ENCODE data around the gene TOMM34. TPM values are rescaled to one million over a fixed set of nuclear protein-coding genes. Genes with fewer than 3 reads are reported as not detected.
A peak's percentile ranks its signal among the peaks of the same experiment; 100 is the strongest.

The TOMM34 gene
- total RNA-seq, 2 experiments from 2014 or later = 38.6 to 48.2 TPM

GRCh38 chr20:44943828-44944227, 16.4 kb downstream of the TOMM34 start:
- H3K36me3 ChIP-seq (ENCODE audit: insufficient read depth, low read length) = peaks cover 99% of the 10 kb centered on the region
- no peak overlapping the region for H3K27ac ChIP-seq (ENCODE audit: low read depth, low read length, poor library complexity, severe bottlenecking)
- CTCF ChIA-PET (ENCODE audit: unreplicated experiment) = no interaction called here
- no peak overlapping the region for H3K4me3 ChIP-seq (ENCODE audit: low read depth, low read length, poor library complexity, severe bottlenecking)
- intact Hi-C loops (cut with micrococcal nuclease; ENCODE audit: unreplicated experiment) = no loop called here
- H3K9me3 ChIP-seq (ENCODE audit: low read length) = no peaks in the 10 kb centered on the region
- POLR2A ChIA-PET = no interaction called here
- BruUV-seq (replicated peaks) = no TSS peak
- no peaks in the 10 kb centered on the region for H3K9me2 ChIP-seq (ENCODE audit: insufficient read depth, low read length)
- no peak overlapping the region for H3K4me2 ChIP-seq (ENCODE audit: low read length)
- no peak for DNase-seq (ENCODE audit: low spot score)
- no peak overlapping the region for H2AFZ ChIP-seq (ENCODE audit: low read length)
- no peaks in the 10 kb centered on the region for H3K4me1 ChIP-seq (ENCODE audit: insufficient read depth, low read length, poor library complexity, severe bottlenecking)
- H3K79me2 ChIP-seq (ENCODE audit: insufficient read depth, low read depth, low read length) = no peaks in the 10 kb centered on the region
- TF ChIP-seq CTCF (conservative IDR thresholded peaks at IDR 0.05; ENCODE audit: low read length) = no peak
- TF ChIP-seq EZH2phosphoT487 (IDR thresholded peaks at IDR 0.05; ENCODE audit: borderline replicate concordance, low read depth, low read length) = no peak
- no peaks in the 10 kb centered on the region for H4K20me1 ChIP-seq (ENCODE audit: insufficient read depth, low read length)

GRCh38 chr20:44942264-44942973, 17.8 kb downstream of the TOMM34 start:
- CTCF ChIA-PET (ENCODE audit: unreplicated experiment) = interaction anchor here (1.2 kb wide), 1 partner anchor 11 kb away, joined by 3 read pairs; no protein-coding TSS in a partner anchor
- H3K4me2 ChIP-seq (ENCODE audit: low read length) = no peak overlapping the region
- TSS peak; percentile 65 for BruUV-seq (replicated peaks)
- no peaks in the 10 kb centered on the region for H3K9me2 ChIP-seq (ENCODE audit: insufficient read depth, low read length)
- POLR2A ChIA-PET = interaction anchor here (0.6 to 1.0 kb wide), 3 partner anchors 9 to 24 kb away, joined by 3 read pairs; no protein-coding TSS in a partner anchor
- H3K4me1 ChIP-seq (ENCODE audit: insufficient read depth, low read length, poor library complexity, severe bottlenecking) = no peaks in the 10 kb centered on the region
- no peaks in the 10 kb centered on the region for H4K20me1 ChIP-seq (ENCODE audit: insufficient read depth, low read length)
- H2AFZ ChIP-seq (ENCODE audit: low read length) = no peak overlapping the region
- H3K9me3 ChIP-seq (ENCODE audit: low read length) = no peaks in the 10 kb centered on the region
- no peak for DNase-seq (ENCODE audit: low spot score)
- H3K36me3 ChIP-seq (ENCODE audit: insufficient read depth, low read length) = peaks cover 99% of the 10 kb centered on the region
- TF ChIP-seq EZH2phosphoT487 (IDR thresholded peaks at IDR 0.05; ENCODE audit: borderline replicate concordance, low read depth, low read length) (no peak), CTCF (conservative IDR thresholded peaks at IDR 0.05; ENCODE audit: low read length) (no peak)
- H3K79me2 ChIP-seq (ENCODE audit: insufficient read depth, low read depth, low read length) = no peaks in the 10 kb centered on the region
- H3K27ac ChIP-seq (ENCODE audit: low read depth, low read length, poor library complexity, severe bottlenecking) = no peak overlapping the region
- intact Hi-C loops (cut with micrococcal nuclease; ENCODE audit: unreplicated experiment) = no loop called here
- H3K4me3 ChIP-seq (ENCODE audit: low read depth, low read length, poor library complexity, severe bottlenecking) = no peak overlapping the region

GRCh38 chr20:44941120-44941691, 19.0 kb downstream of the TOMM34 start:
- CTCF ChIA-PET (ENCODE audit: unreplicated experiment) = interaction anchor here (1.2 kb wide), 1 partner anchor 10 kb away, joined by 3 read pairs; no protein-coding TSS in a partner anchor
- DNase-seq (ENCODE audit: low spot score) = no peak
- Histone ChIP-seq H3K79me2 (ENCODE audit: insufficient read depth, low read depth, low read length) (no peaks in the 10 kb centered on the region), H3K9me2 (ENCODE audit: insufficient read depth, low read length) (no peaks in the 10 kb centered on the region), H4K20me1 (ENCODE audit: insufficient read depth, low read length) (no peaks in the 10 kb centered on the region), H3K4me1 (ENCODE audit: insufficient read depth, low read length, poor library complexity, severe bottlenecking) (no peaks in the 10 kb centered on the region), H3K4me2 (ENCODE audit: low read length) (no peak overlapping the region), H2AFZ (ENCODE audit: low read length) (no peak overlapping the region), H3K9me3 (ENCODE audit: low read length) (no peaks in the 10 kb centered on the region), H3K4me3 (ENCODE audit: low read depth, low read length, poor library complexity, severe bottlenecking) (no peak overlapping the region), H3K36me3 (ENCODE audit: insufficient read depth, low read length) (peaks cover 99% of the 10 kb centered on the region), H3K27ac (ENCODE audit: low read depth, low read length, poor library complexity, severe bottlenecking) (no peak overlapping the region)
- intact Hi-C loops (cut with micrococcal nuclease; ENCODE audit: unreplicated experiment) = no loop called here
- POLR2A ChIA-PET = interaction anchor here (1.0 to 1.2 kb wide), 2 partner anchors 18 to 19 kb away, joined by 3 to 4 read pairs; partner anchors contain the start of gene TOMM34
- BruUV-seq (replicated peaks) = no TSS peak
- TF ChIP-seq CTCF (conservative IDR thresholded peaks at IDR 0.05; ENCODE audit: low read length) (no peak), EZH2phosphoT487 (IDR thresholded peaks at IDR 0.05; ENCODE audit: borderline replicate concordance, low read depth, low read length) (no peak)

Data from OCI-LY7 (cell line).